OCI-M1 (cell line): ENCODE measurements around the gene RAVER2.
"Not testable (repeated sequence)": the region's sequence is repeated elsewhere in the genome, so short reads cannot be mapped to it uniquely, and the experiment has no call there.

Experiments
- DNase-seq: peaks from one replicate; lab custom pipeline; 2025; lab: John Stamatoyannopoulos, UW

The RAVER2 gene

GRCh38 chr1:64744492-64745180, at the start of gene RAVER2:
RAVER2 (plus strand) TSS chr1:64745075; CDS start chr1:64745173, 98 bp downstream.
- DNase-seq = peak; percentile 76

- DNase-seq = no peak
Measured at GRCh38 chr1:64696879-64697278, 48.0 kb upstream of the RAVER2 start.

- no peak for DNase-seq
Measured at GRCh38 chr1:64699327-64699726, 45.5 kb upstream of the RAVER2 start.

- no peak for DNase-seq
Measured at GRCh38 chr1:64701071-64701470, 43.8 kb upstream of the RAVER2 start.

- DNase-seq = no peak
Measured at GRCh38 chr1:64701886-64702285, 43.0 kb upstream of the RAVER2 start.

- DNase-seq = not testable (repeated sequence)
Measured at GRCh38 chr1:64702670-64703069, 42.2 kb upstream of the RAVER2 start.

GRCh38 chr1:64703600-64703999, 41.3 kb upstream of the RAVER2 start:
- no peak for DNase-seq

GRCh38 chr1:64705591-64705990, 39.3 kb upstream of the RAVER2 start:
- DNase-seq = no peak

- no peak for DNase-seq
Measured at GRCh38 chr1:64711266-64711665, 33.6 kb upstream of the RAVER2 start.

- DNase-seq = no peak
Measured at GRCh38 chr1:64712049-64712448, 32.8 kb upstream of the RAVER2 start.

- DNase-seq = no peak
Measured at GRCh38 chr1:64715186-64715585, 29.7 kb upstream of the RAVER2 start.

GRCh38 chr1:64721135-64721534, 23.7 kb upstream of the RAVER2 start:
- no peak for DNase-seq

- no peak for DNase-seq
Measured at GRCh38 chr1:64721576-64722145, 23.2 kb upstream of the RAVER2 start.

- DNase-seq = no peak
Measured at GRCh38 chr1:64727861-64728260, 17.0 kb upstream of the RAVER2 start.

GRCh38 chr1:64733581-64734286, 11.1 kb upstream of the RAVER2 start:
- DNase-seq = no peak

- DNase-seq = no peak
Measured at GRCh38 chr1:64734287-64734652, 10.6 kb upstream of the RAVER2 start.

GRCh38 chr1:64740687-64741086, 4.2 kb upstream of the RAVER2 start:
- not testable (repeated sequence) for DNase-seq

GRCh38 chr1:64743954-64744491, 852 bp upstream of the RAVER2 start:
- DNase-seq = no peak

- peak; percentile 68 for DNase-seq
Measured at GRCh38 chr1:64745181-64745985, 508 bp downstream of the RAVER2 start.

GRCh38 chr1:64745986-64746940, 1.4 kb downstream of the RAVER2 start:
- no peak for DNase-seq

GRCh38 chr1:64748222-64748621, 3.3 kb downstream of the RAVER2 start:
- no peak for DNase-seq
